DND-41 (cell line): ENCODE results near the gene RNF207.

Experiments used
- ATAC-seq: fragments of 200-7000 bp; cut with Tn5 transposase; 3 replicates; pipeline ENCODE4 v1.9.1; 2021; ENCODE audit warnings: low read depth; ENCODE audit not compliant: insufficient read depth
- DNase-seq: peaks from one replicate; pipeline ENCODE4 v3.0.0-alpha.2; 2020
- H2AFZ ChIP-seq: 2 replicates; pipeline ENCODE4 v1.6.0; 2012; ENCODE audit warnings: low read depth, low read length
- H3K27ac ChIP-seq: 2 replicates; pipeline ENCODE4 v1.5.1; 2012; ENCODE audit warnings: low read length, inconsistent platforms
- H3K27me3 ChIP-seq: fragments of 200-600 bp; sonication (generic); 2 replicates; pipeline ENCODE4 v1.6.0; 2012; ENCODE audit warnings: low read length, mild to moderate bottlenecking, inconsistent platforms; ENCODE audit not compliant: insufficient read depth, poor library complexity
- H3K36me3 ChIP-seq: 2 replicates; pipeline ENCODE4 v1.5.1; 2012; ENCODE audit warnings: low read length, inconsistent platforms; ENCODE audit not compliant: insufficient read depth
- H3K4me1 ChIP-seq: 2 replicates; pipeline ENCODE4 v1.5.1; 2012; ENCODE audit warnings: mild to moderate bottlenecking, low read length; ENCODE audit not compliant: insufficient read depth
- H3K4me2 ChIP-seq: 2 replicates; pipeline ENCODE4 v1.6.0; 2012; ENCODE audit warnings: mild to moderate bottlenecking, moderate library complexity, low read length, inconsistent platforms; ENCODE audit not compliant: insufficient read depth
- H3K4me3 ChIP-seq, 2 experiments: fragments of 200-600 bp in 1 of 2; shearing (Covaris generic) in 1 of 2; 2 replicates each; pipeline ENCODE4 v1.5.1; 2012 to 2016; ENCODE audit warnings: inconsistent platforms in 2 of 2, low read length in 2 of 2, mild to moderate bottlenecking in 2 of 2, low read depth in 1 of 2, moderate library complexity in 1 of 2
- H3K79me2 ChIP-seq: 2 replicates; pipeline ENCODE4 v1.6.0; 2012; ENCODE audit warnings: low read length, inconsistent platforms; ENCODE audit not compliant: insufficient read depth
- H3K9ac ChIP-seq: 2 replicates; pipeline ENCODE4 v1.6.0; 2012; ENCODE audit warnings: low read depth, mild to moderate bottlenecking, inconsistent platforms, low read length, moderate library complexity
- H3K9me3 ChIP-seq: 2 replicates; pipeline ENCODE4 v1.5.1; 2012; ENCODE audit warnings: low read length, moderate library complexity, mild to moderate bottlenecking, inconsistent platforms; ENCODE audit not compliant: insufficient read depth, severe bottlenecking
- H4K20me1 ChIP-seq: 2 replicates; pipeline ENCODE4 v1.6.0; 2012; ENCODE audit warnings: low read length; ENCODE audit not compliant: insufficient read depth
- EZH2 ChIP-seq: IDR thresholded peaks from 3 replicates; pipeline ENCODE4 v1.6.1; 2012; ENCODE audit warnings: borderline replicate concordance, low read depth, mild to moderate bottlenecking, moderate library complexity, low read length, inconsistent platforms; ENCODE audit not compliant: severe bottlenecking
- TF ChIP-seq, protein P1 (sequence below): IDR thresholded peaks from 2 replicates; pipeline ENCODE4 v1.5.1; 2012; ENCODE audit warnings: borderline replicate concordance, low read length, moderate library complexity, mild to moderate bottlenecking; ENCODE audit not compliant: poor library complexity, severe bottlenecking; ENCODE audit errors: extremely low read depth

The RNF207 gene

DNA sequence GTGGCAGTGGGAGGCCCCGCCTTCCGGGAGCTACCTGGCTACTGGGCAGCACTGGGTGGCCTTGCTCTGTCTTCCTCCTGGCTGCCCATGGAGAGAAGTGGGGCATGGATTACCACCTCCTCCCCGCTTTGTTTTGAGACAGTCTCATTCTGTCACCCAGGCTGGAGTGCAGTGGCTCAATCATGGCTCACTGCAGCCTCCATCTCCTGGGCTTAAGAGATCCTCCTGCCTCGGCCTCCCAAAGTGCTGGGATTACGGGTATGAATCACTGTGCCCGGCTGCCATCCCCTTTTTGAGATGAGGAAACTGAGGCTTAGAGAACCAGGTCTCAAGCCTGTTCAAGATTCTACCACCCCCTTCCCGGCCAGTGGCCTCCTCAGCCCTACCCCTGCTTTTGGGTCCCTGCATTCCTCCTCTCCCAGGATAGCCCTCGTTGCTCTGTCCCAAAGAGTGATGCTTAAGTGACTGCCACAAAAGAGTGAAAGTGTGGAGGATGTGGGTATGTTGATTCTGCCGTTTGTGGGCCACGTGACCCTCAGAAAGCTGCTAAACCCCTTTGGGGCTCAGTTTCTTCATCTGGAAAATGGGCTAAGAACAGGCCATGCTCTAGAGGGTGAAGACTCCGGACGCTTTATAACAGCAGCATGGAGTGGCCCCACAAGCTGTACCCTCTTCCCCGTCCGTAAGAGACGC, 45.9 kb downstream of the RNF207 start:
- Histone ChIP-seq H4K20me1 (peaks cover 13% of the 10 kb centered on the region), H3K27me3 (no peaks in the 10 kb centered on the region), H3K79me2 (no peaks in the 10 kb centered on the region), H3K9me3 (no peaks in the 10 kb centered on the region), H3K36me3 (no peaks in the 10 kb centered on the region), H3K27ac (no peak overlapping the region), H3K4me3 (no peak overlapping the region), H3K4me1 (no peaks in the 10 kb centered on the region), H3K4me2 (no peak overlapping the region), H3K9ac (no peak overlapping the region), H2AFZ (no peak overlapping the region)
- no peak for ATAC-seq
- DNase-seq: no peak
- TF ChIP-seq, protein P1, sequence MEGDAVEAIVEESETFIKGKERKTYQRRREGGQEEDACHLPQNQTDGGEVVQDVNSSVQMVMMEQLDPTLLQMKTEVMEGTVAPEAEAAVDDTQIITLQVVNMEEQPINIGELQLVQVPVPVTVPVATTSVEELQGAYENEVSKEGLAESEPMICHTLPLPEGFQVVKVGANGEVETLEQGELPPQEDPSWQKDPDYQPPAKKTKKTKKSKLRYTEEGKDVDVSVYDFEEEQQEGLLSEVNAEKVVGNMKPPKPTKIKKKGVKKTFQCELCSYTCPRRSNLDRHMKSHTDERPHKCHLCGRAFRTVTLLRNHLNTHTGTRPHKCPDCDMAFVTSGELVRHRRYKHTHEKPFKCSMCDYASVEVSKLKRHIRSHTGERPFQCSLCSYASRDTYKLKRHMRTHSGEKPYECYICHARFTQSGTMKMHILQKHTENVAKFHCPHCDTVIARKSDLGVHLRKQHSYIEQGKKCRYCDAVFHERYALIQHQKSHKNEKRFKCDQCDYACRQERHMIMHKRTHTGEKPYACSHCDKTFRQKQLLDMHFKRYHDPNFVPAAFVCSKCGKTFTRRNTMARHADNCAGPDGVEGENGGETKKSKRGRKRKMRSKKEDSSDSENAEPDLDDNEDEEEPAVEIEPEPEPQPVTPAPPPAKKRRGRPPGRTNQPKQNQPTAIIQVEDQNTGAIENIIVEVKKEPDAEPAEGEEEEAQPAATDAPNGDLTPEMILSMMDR: no peak
- TF ChIP-seq EZH2: no peak

DNA sequence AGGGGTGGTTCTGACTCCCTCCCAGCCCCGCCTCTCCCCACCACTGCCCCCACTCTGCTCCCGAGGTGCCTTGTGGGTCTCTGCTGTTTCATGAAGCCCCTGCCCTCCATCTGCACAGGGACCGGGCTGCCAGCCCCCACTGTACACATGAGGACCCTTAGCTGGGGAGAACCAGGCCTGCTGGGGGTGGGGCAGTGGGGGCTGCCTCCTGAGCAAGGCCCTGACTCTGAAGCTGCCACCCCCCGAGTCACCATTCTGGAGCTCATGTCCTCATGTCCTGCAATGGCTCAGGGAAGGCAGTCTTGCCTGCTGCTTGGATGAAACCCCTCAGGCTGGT, 46.4 kb downstream of the RNF207 start:
- Histone ChIP-seq H3K4me3 (no peak overlapping the region), H4K20me1 (peaks cover 8% of the 10 kb centered on the region), H2AFZ (no peak overlapping the region), H3K27ac (no peak overlapping the region), H3K9me3 (no peaks in the 10 kb centered on the region), H3K9ac (no peak overlapping the region), H3K79me2 (no peaks in the 10 kb centered on the region), H3K4me2 (no peak overlapping the region), H3K27me3 (no peaks in the 10 kb centered on the region), H3K36me3 (no peaks in the 10 kb centered on the region), H3K4me1 (no peaks in the 10 kb centered on the region)
- no peak for TF ChIP-seq EZH2
- TF ChIP-seq, protein P1: no peak
- no peak for DNase-seq
- no peak for ATAC-seq

DNA sequence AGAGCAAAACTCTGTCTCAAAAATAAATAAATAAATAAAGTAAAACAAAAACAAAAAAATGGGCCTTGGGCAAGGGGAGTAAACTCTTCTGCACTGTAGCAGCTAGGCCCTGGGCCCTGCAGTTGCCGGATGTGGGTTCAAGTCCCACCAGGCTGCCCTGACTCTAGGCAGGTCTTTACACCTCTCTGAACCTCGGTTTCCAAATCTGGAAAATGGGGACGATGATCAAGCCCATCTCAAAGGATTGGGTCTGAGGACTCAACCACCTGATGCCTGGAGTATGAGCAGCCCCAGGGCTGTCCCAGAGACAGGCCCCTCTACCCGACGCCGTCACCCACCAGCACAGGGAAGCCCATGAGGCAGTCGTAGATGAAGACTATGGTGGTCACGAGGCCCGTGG, 47.5 kb downstream of the RNF207 start:
- DNase-seq (no peak), ATAC-seq (no peak)
- H3K79me2 ChIP-seq: no peaks in the 10 kb centered on the region
- H2AFZ ChIP-seq: no peak overlapping the region
- H3K27me3 ChIP-seq: no peaks in the 10 kb centered on the region
- no peaks in the 10 kb centered on the region for H3K36me3 ChIP-seq
- no peak overlapping the region for H3K27ac ChIP-seq
- no peaks in the 10 kb centered on the region for H3K4me1 ChIP-seq
- H3K4me2 ChIP-seq: no peak overlapping the region
- TF ChIP-seq EZH2: no peak
- TF ChIP-seq, protein P1: no peak
- H3K9ac ChIP-seq: no peak overlapping the region
- peaks cover 8% of the 10 kb centered on the region for H4K20me1 ChIP-seq
- no peak overlapping the region for H3K4me3 ChIP-seq
- no peaks in the 10 kb centered on the region for H3K9me3 ChIP-seq

DNA sequence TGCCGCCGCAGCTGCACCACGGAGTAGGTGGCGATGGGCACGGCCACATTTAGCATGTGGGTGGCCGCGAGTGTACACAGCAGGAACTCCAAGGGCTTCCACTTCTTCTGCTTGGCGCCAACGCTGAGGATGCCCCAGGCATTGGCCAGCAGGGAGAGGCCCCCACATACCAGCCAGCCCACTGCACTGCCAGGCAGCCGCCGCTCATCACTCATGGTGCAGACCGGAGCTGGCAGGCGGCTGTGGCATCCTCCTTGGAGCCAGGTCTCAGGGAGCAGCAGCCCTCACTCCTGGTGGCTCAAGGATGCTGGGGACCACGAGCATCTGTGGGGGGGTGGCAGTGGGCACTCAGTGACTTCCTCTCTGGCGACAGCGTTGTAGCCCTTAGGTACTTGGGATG, 48.8 kb downstream of the RNF207 start:
- H3K36me3 ChIP-seq: no peaks in the 10 kb centered on the region
- no peak overlapping the region for H3K4me2 ChIP-seq
- H3K27me3 ChIP-seq: no peaks in the 10 kb centered on the region
- H2AFZ ChIP-seq: no peak overlapping the region
- no peaks in the 10 kb centered on the region for H3K79me2 ChIP-seq
- no peak overlapping the region for H3K9ac ChIP-seq
- peaks cover 18% of the 10 kb centered on the region for H4K20me1 ChIP-seq
- H3K4me1 ChIP-seq: peaks cover 3% of the 10 kb centered on the region
- ATAC-seq (no peak), DNase-seq (no peak)
- no peaks in the 10 kb centered on the region for H3K9me3 ChIP-seq
- no peak overlapping the region for H3K27ac ChIP-seq
- H3K4me3 ChIP-seq: no peak overlapping the region
- TF ChIP-seq EZH2: no peak
- TF ChIP-seq, protein P1: no peak
